Peyer's patch (tissue), 4 donors: ENCODE results near the gene TIAM2.

ENCODE experiments used
- CTCF ChIP-seq, 6 experiments: fragments of 450-650 bp in 4 of 6; fragments of 200-600 bp in 2 of 6; sonication (generic) in 1 of 6; IDR thresholded peaks; one replicate each; pipeline ENCODE4 v1.5.1; 2017 to 2019; ENCODE audit warnings: antibody characterized with exemption in 6 of 6, mild to moderate bottlenecking in 3 of 6, moderate library complexity in 1 of 6
- POLR2A ChIP-seq, 2 donors: fragments of 450-650 bp; IDR thresholded peaks; one replicate each; pipeline ENCODE4 v1.5.1; 2017; ENCODE audit warnings: antibody characterized with exemption in 2 of 2, mild to moderate bottlenecking in 2 of 2, moderate library complexity in 2 of 2

- TF ChIP-seq CTCF (IDR thresholded peaks at IDR 0.05) = no peak
- no peak for TF ChIP-seq POLR2A (IDR thresholded peaks at IDR 0.05)
These were observed 36.6 kb upstream of the TIAM2 start for GRCh38 chr6:154958469-154958868.
